H9 (cell line): ENCODE results near the gene MYO1C. TPM values are rescaled to one million over a fixed set of nuclear protein-coding genes. Genes with fewer than 3 reads are reported as not detected.

ENCODE experiments used
- DNase-seq: peaks from one replicate; pipeline ENCODE4 v3.0.0-alpha.2; 2017
- H2AFZ ChIP-seq: one replicate; pipeline ENCODE4 v1.6.1; 2013; ENCODE audit warnings: mild to moderate bottlenecking, low read length, control low read depth, moderate library complexity
- H2AK5ac ChIP-seq: 2 replicates; pipeline ENCODE4 v1.6.1; 2013; ENCODE audit warnings: low read length, control low read depth, mixed read lengths; ENCODE audit not compliant: insufficient read length
- H2BK120ac ChIP-seq: one replicate; pipeline ENCODE4 v1.6.1; 2013; ENCODE audit warnings: low read depth, mild to moderate bottlenecking, low read length, control low read depth, inconsistent platforms; ENCODE audit not compliant: poor library complexity, severe bottlenecking
- H2BK12ac ChIP-seq: 2 replicates; pipeline ENCODE4 v1.6.1; 2013; ENCODE audit warnings: low read length, control low read depth, mixed read lengths, low read depth; ENCODE audit not compliant: insufficient read length
- H2BK15ac ChIP-seq: 2 replicates; pipeline ENCODE4 v1.6.1; 2013; ENCODE audit warnings: low read depth, low read length, control low read depth
- H2BK20ac ChIP-seq: one replicate; pipeline ENCODE4 v1.6.1; 2013; ENCODE audit warnings: low read depth, mild to moderate bottlenecking, low read length, control low read depth, inconsistent platforms; ENCODE audit not compliant: poor library complexity, severe bottlenecking
- H2BK5ac ChIP-seq: 2 replicates; pipeline ENCODE4 v1.6.1; 2013; ENCODE audit warnings: low read length, control low read depth, mixed read lengths; ENCODE audit not compliant: insufficient read length
- H3K14ac ChIP-seq: 2 replicates; pipeline ENCODE4 v1.6.1; 2013; ENCODE audit warnings: low read length, control low read depth; ENCODE audit not compliant: insufficient read depth
- H3K18ac ChIP-seq: 2 replicates; pipeline ENCODE4 v1.6.1; 2013; ENCODE audit warnings: low read depth, mild to moderate bottlenecking, mixed read lengths, low read length, control low read depth; ENCODE audit not compliant: insufficient read length
- H3K23ac ChIP-seq: 2 replicates; pipeline ENCODE4 v1.6.1; 2013; ENCODE audit warnings: low read length, control low read depth, mixed read lengths, low read depth; ENCODE audit not compliant: insufficient read length
- H3K23me2 ChIP-seq: 2 replicates; pipeline ENCODE4 v1.6.1; 2013; ENCODE audit warnings: low read depth, mild to moderate bottlenecking, mixed read lengths, low read length, control low read depth; ENCODE audit not compliant: insufficient read length, poor library complexity, severe bottlenecking
- H3K27ac ChIP-seq: 2 replicates; pipeline ENCODE4 v1.5.1; 2013; ENCODE audit warnings: low read length, control low read depth, mixed read lengths, low read depth; ENCODE audit not compliant: insufficient read length
- H3K27me3 ChIP-seq: 2 replicates; pipeline ENCODE4 v1.6.1; 2013; ENCODE audit warnings: low read length, control low read depth, inconsistent platforms; ENCODE audit not compliant: insufficient read depth
- H3K4ac ChIP-seq: 2 replicates; pipeline ENCODE4 v1.6.1; 2013; ENCODE audit warnings: low read depth, mild to moderate bottlenecking, control low read depth, inconsistent platforms, low read length, moderate library complexity
- H3K4me1 ChIP-seq: 2 replicates; pipeline ENCODE4 v1.6.1; 2013; ENCODE audit warnings: low read length, control low read depth, inconsistent platforms; ENCODE audit not compliant: insufficient read depth
- H3K4me2 ChIP-seq: 2 replicates; pipeline ENCODE4 v1.6.1; 2013; ENCODE audit warnings: low read length, control low read depth, mixed read lengths; ENCODE audit not compliant: insufficient read length, insufficient read depth
- H3K56ac ChIP-seq: 2 replicates; pipeline ENCODE4 v1.6.1; 2013; ENCODE audit warnings: low read depth, mild to moderate bottlenecking, mixed read lengths, low read length, control low read depth; ENCODE audit not compliant: insufficient read length
- H3K79me1 ChIP-seq: 2 replicates; pipeline ENCODE4 v1.6.1; 2013; ENCODE audit warnings: low read depth, mild to moderate bottlenecking, moderate library complexity, low read length, control low read depth, inconsistent platforms; ENCODE audit not compliant: insufficient read depth, poor library complexity, severe bottlenecking
- H3K79me2 ChIP-seq: 2 replicates; pipeline ENCODE4 v1.6.1; 2013; ENCODE audit warnings: low read length, control low read depth, inconsistent platforms; ENCODE audit not compliant: insufficient read depth
- H3K9ac ChIP-seq: 2 replicates; pipeline ENCODE4 v1.6.1; 2013; ENCODE audit warnings: low read length, control low read depth, mixed read lengths; ENCODE audit not compliant: insufficient read length; ENCODE audit errors: extremely low read depth
- H3K9me3 ChIP-seq: one replicate; pipeline ENCODE4 v1.6.1; 2013; ENCODE audit warnings: low read depth, low read length, inconsistent platforms; ENCODE audit not compliant: control insufficient read depth
- H3T11ph ChIP-seq: one replicate; pipeline ENCODE4 v1.6.1; 2013; ENCODE audit warnings: mild to moderate bottlenecking, low read length, control low read depth, inconsistent platforms
- H4K20me1 ChIP-seq: one replicate; pipeline ENCODE4 v1.6.1; 2013; ENCODE audit not compliant: control insufficient read depth, insufficient read length, insufficient read depth
- H4K5ac ChIP-seq: 2 replicates; pipeline ENCODE4 v1.6.1; 2013; ENCODE audit warnings: low read depth, mild to moderate bottlenecking, mixed read lengths, low read length, control low read depth; ENCODE audit not compliant: insufficient read length
- H4K8ac ChIP-seq: replicated peaks from 2 replicates; pipeline ENCODE4 v1.6.1; 2013; ENCODE audit warnings: low read length, control low read depth, mixed read lengths, low read depth; ENCODE audit not compliant: insufficient read length
- H4K91ac ChIP-seq: 2 replicates; pipeline ENCODE4 v1.6.1; 2013; ENCODE audit warnings: low read depth, mild to moderate bottlenecking, moderate library complexity, mixed read lengths, low read length, control low read depth; ENCODE audit not compliant: insufficient read length
- H3K27ac Mint-ChIP-seq, 3 experiments: 2 replicates in 2 of 3; 3 replicates in 1 of 3; pipeline ENCODE4 v1.8.0; 2020 to 2021; ENCODE audit warnings: mixed read lengths in 3 of 3, mild to moderate bottlenecking in 1 of 3, moderate library complexity in 1 of 3
- H3K27me3 Mint-ChIP-seq: 2 replicates; pipeline ENCODE4 v1.8.0; 2021; ENCODE audit warnings: low read depth, mild to moderate bottlenecking, moderate library complexity, mixed read lengths
- H3K36me3 Mint-ChIP-seq, 3 experiments: 2 replicates in 2 of 3; 3 replicates in 1 of 3; pipeline ENCODE4 v1.8.0; 2020 to 2021; ENCODE audit warnings: low read depth in 3 of 3, mixed read lengths in 3 of 3; ENCODE audit not compliant: insufficient read depth in 1 of 3
- H3K4me1 Mint-ChIP-seq, 2 experiments: 2 replicates each; pipeline ENCODE4 v1.8.0; 2020; ENCODE audit warnings: mixed read lengths in 2 of 2
- H3K4me3 Mint-ChIP-seq, 2 experiments: 2 replicates in 1 of 2; 3 replicates in 1 of 2; pipeline ENCODE4 v1.8.0; 2020 to 2021; ENCODE audit warnings: mild to moderate bottlenecking in 2 of 2, mixed read lengths in 2 of 2, moderate library complexity in 1 of 2
- H3K9me3 Mint-ChIP-seq, 2 experiments: 2 replicates in 1 of 2; 3 replicates in 1 of 2; pipeline ENCODE4 v1.8.0; 2020; ENCODE audit warnings: mild to moderate bottlenecking in 2 of 2, mixed read lengths in 2 of 2, moderate library complexity in 1 of 2
- WGBS: extraction: QIAGEN DNeasy Blood & Tissue Kit; methylation state at CpG from one replicate; pipeline ENCODE4 v1.1.7; 2013; ENCODE audit warnings: missing lambda C conversion rate, low lambda C conversion rate, mixed read lengths; ENCODE audit not compliant: insufficient read length; ENCODE audit errors: extremely low coverage; 5-methylcytosine and 5-hydroxymethylcytosine counted together
- total RNA-seq: library from RNA; stranded (reverse); gene quantifications from 2 replicates; pipeline ENCODE4 v1.2.1, GENCODE V29; 2021
- TF ChIP-seq, protein P1 (sequence below): fragments of 200-600 bp; sonication (generic); conservative IDR thresholded peaks from 3 replicates; pipeline ENCODE4 v1.8.0; 2021; ENCODE audit warnings: antibody characterized with exemption, mild to moderate bottlenecking

Gene MYO1C
- total RNA-seq, 1 experiment from 2014 or later, result 86.5 TPM

- Histone ChIP-seq H2BK120ac (no peak overlapping the region), H2BK5ac (no peak overlapping the region), H3K27me3 (no peaks in the 10 kb centered on the region), H3K56ac (no peak overlapping the region), H2BK15ac (no peak overlapping the region), H3K9me3 (no peaks in the 10 kb centered on the region), H3K79me2 (peaks cover 16% of the 10 kb centered on the region; the same call in 1 of the 2 replicates), H3K14ac (no peak overlapping the region), H4K5ac (no peak overlapping the region), H3K23ac (no peak overlapping the region), H4K91ac (no peak overlapping the region), H3K18ac (no peak overlapping the region), H3K9ac (no peak overlapping the region), H3K23me2 (no peaks in the 10 kb centered on the region), H4K8ac (no peak overlapping the region), H2AFZ (no peak overlapping the region), H3K4me2 (no peak overlapping the region), H2AK5ac (no peak overlapping the region), H3T11ph (no peak overlapping the region), H2BK12ac (no peak overlapping the region), H2BK20ac (no peak overlapping the region), H3K79me1 (peaks cover 10% of the 10 kb centered on the region), H3K4me1 (no peaks in the 10 kb centered on the region), H4K20me1 (no peaks in the 10 kb centered on the region), H3K27ac (no peak overlapping the region), H3K4ac (no peak overlapping the region)
- no CpG with 5 or more reads among the region's 3 CpGs for WGBS
- DNase-seq, result no peak
- Mint-ChIP-seq H3K36me3 (peaks cover 35 to 69% (median 57%) of the 10 kb centered on the region in 3 experiments), H3K4me3 (no peak overlapping the region), H3K27ac (no peak overlapping the region), H3K27me3 (no peaks in the 10 kb centered on the region), H3K4me1 (0 out of 4 replicates have a peak, but pooled peaks cover 0 to 3% of the 10 kb centered on the region in 2 experiments), H3K9me3 (peaks cover 0 to 3% of the 10 kb centered on the region in 2 experiments; a peak in 1 of 5 replicates)
- TF ChIP-seq, protein P1, sequence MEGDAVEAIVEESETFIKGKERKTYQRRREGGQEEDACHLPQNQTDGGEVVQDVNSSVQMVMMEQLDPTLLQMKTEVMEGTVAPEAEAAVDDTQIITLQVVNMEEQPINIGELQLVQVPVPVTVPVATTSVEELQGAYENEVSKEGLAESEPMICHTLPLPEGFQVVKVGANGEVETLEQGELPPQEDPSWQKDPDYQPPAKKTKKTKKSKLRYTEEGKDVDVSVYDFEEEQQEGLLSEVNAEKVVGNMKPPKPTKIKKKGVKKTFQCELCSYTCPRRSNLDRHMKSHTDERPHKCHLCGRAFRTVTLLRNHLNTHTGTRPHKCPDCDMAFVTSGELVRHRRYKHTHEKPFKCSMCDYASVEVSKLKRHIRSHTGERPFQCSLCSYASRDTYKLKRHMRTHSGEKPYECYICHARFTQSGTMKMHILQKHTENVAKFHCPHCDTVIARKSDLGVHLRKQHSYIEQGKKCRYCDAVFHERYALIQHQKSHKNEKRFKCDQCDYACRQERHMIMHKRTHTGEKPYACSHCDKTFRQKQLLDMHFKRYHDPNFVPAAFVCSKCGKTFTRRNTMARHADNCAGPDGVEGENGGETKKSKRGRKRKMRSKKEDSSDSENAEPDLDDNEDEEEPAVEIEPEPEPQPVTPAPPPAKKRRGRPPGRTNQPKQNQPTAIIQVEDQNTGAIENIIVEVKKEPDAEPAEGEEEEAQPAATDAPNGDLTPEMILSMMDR, result no peak
Observed at GRCh38 chr17:1434150-1434549, 58.3 kb downstream of the MYO1C start.
